Epithelial cell of esophagus (primary cell): ENCODE results near the gene CERS6.
A peak's percentile ranks its signal among the peaks of the same experiment; 100 is the strongest.
"Not testable (repeated sequence)": the region's sequence is repeated elsewhere in the genome, so short reads cannot be mapped to it uniquely, and the experiment has no call there.

Source experiments
- DNase-seq: peaks from one replicate; pipeline ENCODE4 v3.0.0; 2010; ENCODE audit warnings: low read depth
- H3K4me3 ChIP-seq: 2 replicates; pipeline ENCODE4 v1.5.1; 2011; ENCODE audit warnings: mild to moderate bottlenecking, low read length, control low read depth
- TF ChIP-seq, protein P1 (sequence below): IDR thresholded peaks from 2 replicates; pipeline ENCODE4 v1.5.1; 2011; ENCODE audit warnings: low read depth, mild to moderate bottlenecking, low read length, control low read depth, inconsistent platforms; ENCODE audit not compliant: insufficient read depth; ENCODE audit errors: missing control alignments

CERS6 gene

GRCh38 chr2:168767258-168767657 lies 311.2 kb downstream of the CERS6 start:
- TF ChIP-seq, protein P1, sequence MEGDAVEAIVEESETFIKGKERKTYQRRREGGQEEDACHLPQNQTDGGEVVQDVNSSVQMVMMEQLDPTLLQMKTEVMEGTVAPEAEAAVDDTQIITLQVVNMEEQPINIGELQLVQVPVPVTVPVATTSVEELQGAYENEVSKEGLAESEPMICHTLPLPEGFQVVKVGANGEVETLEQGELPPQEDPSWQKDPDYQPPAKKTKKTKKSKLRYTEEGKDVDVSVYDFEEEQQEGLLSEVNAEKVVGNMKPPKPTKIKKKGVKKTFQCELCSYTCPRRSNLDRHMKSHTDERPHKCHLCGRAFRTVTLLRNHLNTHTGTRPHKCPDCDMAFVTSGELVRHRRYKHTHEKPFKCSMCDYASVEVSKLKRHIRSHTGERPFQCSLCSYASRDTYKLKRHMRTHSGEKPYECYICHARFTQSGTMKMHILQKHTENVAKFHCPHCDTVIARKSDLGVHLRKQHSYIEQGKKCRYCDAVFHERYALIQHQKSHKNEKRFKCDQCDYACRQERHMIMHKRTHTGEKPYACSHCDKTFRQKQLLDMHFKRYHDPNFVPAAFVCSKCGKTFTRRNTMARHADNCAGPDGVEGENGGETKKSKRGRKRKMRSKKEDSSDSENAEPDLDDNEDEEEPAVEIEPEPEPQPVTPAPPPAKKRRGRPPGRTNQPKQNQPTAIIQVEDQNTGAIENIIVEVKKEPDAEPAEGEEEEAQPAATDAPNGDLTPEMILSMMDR = no peak
- DNase-seq = peak; percentile 37
- no peak overlapping the region for H3K4me3 ChIP-seq

DNA sequence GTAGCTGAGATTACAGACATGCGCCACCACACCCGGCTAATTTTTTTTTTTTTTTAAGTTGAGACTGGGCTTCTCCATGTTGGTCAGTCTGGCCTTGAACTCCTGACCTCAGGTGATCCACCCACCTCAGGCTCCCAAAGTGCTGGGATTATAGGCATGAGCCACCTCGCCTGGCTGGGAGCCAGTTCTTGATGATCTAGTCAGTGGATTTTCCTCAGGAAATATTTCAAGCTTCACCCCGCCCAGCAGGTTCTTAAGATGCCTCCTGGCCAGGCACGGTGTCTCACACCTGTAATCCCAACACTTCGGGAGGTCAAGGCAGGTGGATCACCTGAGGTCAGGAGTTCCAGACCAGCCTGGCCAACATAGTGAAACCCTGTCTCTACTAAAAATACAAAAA lies 312.3 kb downstream of the CERS6 start:
- DNase-seq = peak; percentile 48
- not testable (repeated sequence) for H3K4me3 ChIP-seq

DNA sequence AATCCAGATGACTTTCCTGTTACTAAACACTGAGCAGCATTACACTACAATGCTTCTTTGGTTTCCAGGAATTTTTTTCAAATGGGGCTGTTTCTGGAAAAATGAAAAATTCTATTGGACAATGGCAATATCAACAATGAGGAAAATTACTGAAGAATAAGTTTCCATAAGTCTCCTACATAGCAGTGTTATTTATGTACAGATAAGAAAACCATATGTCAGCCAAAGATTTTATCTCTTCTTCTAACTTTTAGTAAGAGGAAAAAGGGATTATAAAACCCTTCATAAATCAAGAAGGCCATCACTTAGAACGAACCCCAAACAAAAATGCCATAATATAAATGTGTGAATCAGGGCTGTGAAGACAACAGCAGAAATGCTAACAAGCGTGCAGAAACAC lies 314.7 kb downstream of the CERS6 start:
- TF ChIP-seq, protein P1 = no peak
- no peak for DNase-seq
- H3K4me3 ChIP-seq = no peak overlapping the region

DNA sequence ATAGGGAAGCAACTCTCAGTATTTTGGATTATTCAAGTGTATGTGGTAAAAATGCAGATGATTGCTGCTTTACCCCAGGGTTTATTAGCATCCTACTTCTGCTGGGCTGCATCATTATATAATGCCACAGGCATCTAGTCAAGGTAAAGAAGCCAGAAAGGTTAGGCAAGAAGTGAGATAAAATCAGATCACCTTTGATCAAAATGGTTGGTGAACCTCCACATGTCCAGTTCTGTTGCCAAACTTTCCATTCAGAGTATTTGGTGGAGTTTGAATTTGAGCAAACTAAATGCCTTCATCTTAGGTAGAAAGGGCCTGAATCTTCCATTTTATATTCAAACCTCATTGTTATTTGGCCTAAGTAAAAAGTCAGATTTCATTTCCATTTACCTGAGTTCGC lies 316.6 kb downstream of the CERS6 start:
- no peak for DNase-seq
- TF ChIP-seq, protein P1 = no peak
- no peak overlapping the region for H3K4me3 ChIP-seq

- no peak for DNase-seq
- TF ChIP-seq, protein P1 = no peak
- no peak overlapping the region for H3K4me3 ChIP-seq
These were observed 317.1 kb downstream of the CERS6 start for GRCh38 chr2:168773128-168773527.

- DNase-seq = peak; percentile 69
- H3K4me3 ChIP-seq = no peak overlapping the region
- TF ChIP-seq, protein P1 = peak; percentile 82
These were observed 317.8 kb downstream of the CERS6 start for GRCh38 chr2:168773719-168774521.

DNA sequence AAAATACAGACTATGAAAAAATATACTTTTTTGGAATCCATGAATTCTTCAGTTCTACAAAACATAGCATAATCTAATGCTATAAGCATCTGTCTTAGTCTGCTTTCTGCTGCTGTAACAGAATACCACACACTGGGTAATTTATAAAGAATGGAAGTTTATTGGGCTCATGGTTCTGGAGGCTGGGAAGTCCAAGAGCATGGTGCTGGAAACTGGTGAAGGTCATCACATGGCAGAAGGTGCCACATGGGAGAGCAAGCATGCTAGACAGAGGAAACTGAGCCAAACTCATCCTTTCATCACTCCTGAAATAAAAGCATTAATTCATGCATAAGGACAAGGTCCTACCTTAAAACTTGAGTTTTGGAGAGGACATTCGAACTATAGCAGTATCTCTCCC lies 319.8 kb downstream of the CERS6 start:
- no peak overlapping the region for H3K4me3 ChIP-seq
- TF ChIP-seq, protein P1 = no peak
- no peak for DNase-seq
